ENCODE data around the gene ZNF83. TPM values are rescaled to one million over a fixed set of nuclear protein-coding genes. Genes with fewer than 3 reads are reported as not detected.
"Not testable (repeated sequence)": the region's sequence is repeated elsewhere in the genome, so short reads cannot be mapped to it uniquely, and the experiment has no call there.

ZNF83 gene
- total RNA-seq, 1 experiment from 2014 or later: 45.4 TPM

DNA sequence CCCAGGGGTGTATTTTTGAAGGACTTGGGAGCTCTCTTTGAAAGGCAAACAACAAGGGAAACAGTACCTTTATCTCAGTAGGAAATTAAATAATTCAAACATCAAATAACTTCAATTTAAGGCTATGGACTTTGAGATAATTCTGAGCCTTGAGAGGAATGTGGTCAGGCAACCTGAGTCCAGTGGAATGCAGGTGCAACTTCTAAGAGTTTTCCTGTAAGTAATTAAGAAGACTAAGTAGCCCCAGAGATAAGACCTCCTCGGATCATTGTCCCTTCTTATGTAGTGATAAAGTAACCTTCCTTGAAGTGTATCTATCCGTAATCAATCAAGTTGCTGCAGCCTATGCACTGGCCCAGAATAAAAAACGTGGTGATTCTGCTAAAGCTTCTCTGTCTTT, 38.9 kb downstream of the ZNF83 start:
- H3K27ac ChIP-seq (ENCODE audit: low read length): no peak overlapping the region
- no peak overlapping the region for H3K4me2 ChIP-seq (ENCODE audit: low read length)
- H3K36me3 ChIP-seq (ENCODE audit: low read depth, low read length): peaks cover 26% of the 10 kb centered on the region; the same call in 1 of the 2 replicates
- no peaks in the 10 kb centered on the region for H3K9me2 ChIP-seq (replicated peaks; ENCODE audit: low read length)
- ATAC-seq (no peak), DNase-seq (no peak)
- no peak for TF ChIP-seq EZH2phosphoT487 (IDR thresholded peaks at IDR 0.05; ENCODE audit: borderline replicate concordance, low read length)
- no peak for TF ChIP-seq EZH2 (IDR thresholded peaks at IDR 0.05; ENCODE audit: low read length, unreplicated experiment)
- TF ChIP-seq, protein P1, sequence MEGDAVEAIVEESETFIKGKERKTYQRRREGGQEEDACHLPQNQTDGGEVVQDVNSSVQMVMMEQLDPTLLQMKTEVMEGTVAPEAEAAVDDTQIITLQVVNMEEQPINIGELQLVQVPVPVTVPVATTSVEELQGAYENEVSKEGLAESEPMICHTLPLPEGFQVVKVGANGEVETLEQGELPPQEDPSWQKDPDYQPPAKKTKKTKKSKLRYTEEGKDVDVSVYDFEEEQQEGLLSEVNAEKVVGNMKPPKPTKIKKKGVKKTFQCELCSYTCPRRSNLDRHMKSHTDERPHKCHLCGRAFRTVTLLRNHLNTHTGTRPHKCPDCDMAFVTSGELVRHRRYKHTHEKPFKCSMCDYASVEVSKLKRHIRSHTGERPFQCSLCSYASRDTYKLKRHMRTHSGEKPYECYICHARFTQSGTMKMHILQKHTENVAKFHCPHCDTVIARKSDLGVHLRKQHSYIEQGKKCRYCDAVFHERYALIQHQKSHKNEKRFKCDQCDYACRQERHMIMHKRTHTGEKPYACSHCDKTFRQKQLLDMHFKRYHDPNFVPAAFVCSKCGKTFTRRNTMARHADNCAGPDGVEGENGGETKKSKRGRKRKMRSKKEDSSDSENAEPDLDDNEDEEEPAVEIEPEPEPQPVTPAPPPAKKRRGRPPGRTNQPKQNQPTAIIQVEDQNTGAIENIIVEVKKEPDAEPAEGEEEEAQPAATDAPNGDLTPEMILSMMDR (conservative IDR thresholded peaks at IDR 0.05; ENCODE audit: low read depth, low read length): no peak
- ChIA-PET CTCF (no interaction called here), POLR2A (ENCODE audit: unreplicated experiment) (no interaction called here)
- intact Hi-C loops (cut with micrococcal nuclease): no loop called here
- no TSS peak for BruUV-seq (replicated peaks)
- no peaks in the 10 kb centered on the region for H4K20me1 ChIP-seq (ENCODE audit: low read length)
- no peaks in the 10 kb centered on the region for H3F3A ChIP-seq (ENCODE audit: low read length, unreplicated experiment)
- H2AFZ ChIP-seq (ENCODE audit: low read length): no peak overlapping the region
- H3K4me1 ChIP-seq (ENCODE audit: insufficient read depth, low read length): peaks cover 11% of the 10 kb centered on the region; the same call in 1 of the 2 replicates
- peaks cover 23% of the 10 kb centered on the region for H3K9me3 ChIP-seq (ENCODE audit: low read length)
- H3K27me3 ChIP-seq (ENCODE audit: low read length): no peaks in the 10 kb centered on the region
- H3K79me2 ChIP-seq (ENCODE audit: low read length): no peaks in the 10 kb centered on the region
- no peak overlapping the region for H3K9ac ChIP-seq (ENCODE audit: low read length)
- no peak overlapping the region for H3K4me3 ChIP-seq (ENCODE audit: low read length)

DNA sequence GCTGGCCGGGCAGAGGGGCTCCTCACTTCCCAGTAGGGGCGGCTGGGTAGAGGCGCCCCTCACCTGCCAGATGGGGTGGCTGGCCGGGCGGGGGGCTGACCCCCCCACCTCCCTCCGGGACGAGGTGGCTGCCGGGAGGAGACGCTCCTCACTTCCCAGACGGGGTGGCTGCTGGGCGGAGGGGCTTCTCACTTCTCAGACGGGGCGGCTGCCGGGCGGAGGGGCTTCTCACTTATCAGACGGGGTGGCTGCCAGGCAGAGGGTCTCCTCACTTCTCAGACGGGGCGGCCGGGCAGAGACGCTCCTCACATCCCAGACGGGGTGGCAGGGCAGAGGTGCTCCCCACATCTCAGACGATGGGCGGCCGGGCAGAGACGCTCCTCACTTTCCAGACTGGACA, 44.7 kb downstream of the ZNF83 start:
- POLR2A ChIA-PET (ENCODE audit: unreplicated experiment); H2AFZ ChIP-seq (ENCODE audit: low read length): not testable (repeated sequence)

DNA sequence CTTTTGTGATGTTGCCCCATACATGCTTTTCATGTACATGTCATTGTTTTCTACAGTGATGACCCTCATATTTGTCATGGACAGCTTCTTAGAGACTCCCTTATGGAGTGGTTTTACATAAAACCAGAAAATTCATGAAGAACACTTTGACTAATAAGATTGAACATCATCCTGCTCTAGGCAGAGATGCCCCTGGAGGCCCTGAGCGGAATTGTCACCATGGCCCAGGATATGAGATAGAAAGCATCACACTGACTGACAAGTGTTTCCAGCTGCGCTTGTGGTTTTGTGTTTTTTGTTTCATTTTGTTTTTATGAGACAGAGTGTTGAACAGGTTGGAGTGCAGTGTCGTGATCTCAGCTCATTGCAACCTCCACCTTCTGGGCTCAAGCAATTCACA, 45.9 kb downstream of the ZNF83 start:
- CTCF ChIA-PET: no interaction called here

More for the DNA sequence above, 44.7 kb downstream of the ZNF83 start:
- H3K4me1 ChIP-seq (ENCODE audit: insufficient read depth, low read length); H3K4me3 ChIP-seq (ENCODE audit: low read length); H3K27me3 ChIP-seq (ENCODE audit: low read length); H3K79me2 ChIP-seq (ENCODE audit: low read length); H3K9me2 ChIP-seq (replicated peaks; ENCODE audit: low read length); H3F3A ChIP-seq (ENCODE audit: low read length, unreplicated experiment); DNase-seq; H3K4me2 ChIP-seq (ENCODE audit: low read length); CTCF ChIA-PET; BruUV-seq (replicated peaks); H3K27ac ChIP-seq (ENCODE audit: low read length); ATAC-seq; H4K20me1 ChIP-seq (ENCODE audit: low read length); H3K9ac ChIP-seq (ENCODE audit: low read length); intact Hi-C loops (cut with micrococcal nuclease): not testable (repeated sequence)
- Histone ChIP-seq H3K36me3 (ENCODE audit: low read depth, low read length) (peaks cover 32% of the 10 kb centered on the region; the same call in 1 of the 2 replicates), H3K9me3 (ENCODE audit: low read length) (peaks cover 23% of the 10 kb centered on the region)

More for the DNA sequence above, 45.9 kb downstream of the ZNF83 start:
- Histone ChIP-seq H3F3A (ENCODE audit: low read length, unreplicated experiment) (no peaks in the 10 kb centered on the region), H3K36me3 (ENCODE audit: low read depth, low read length) (peaks cover 31% of the 10 kb centered on the region; the same call in 1 of the 2 replicates), H3K79me2 (ENCODE audit: low read length) (no peaks in the 10 kb centered on the region), H3K9me2 (replicated peaks; ENCODE audit: low read length) (no peaks in the 10 kb centered on the region), H3K9ac (ENCODE audit: low read length) (no peak overlapping the region), H2AFZ (ENCODE audit: low read length) (no peak overlapping the region), H3K9me3 (ENCODE audit: low read length) (peaks cover 21% of the 10 kb centered on the region), H3K27me3 (ENCODE audit: low read length) (no peaks in the 10 kb centered on the region), H4K20me1 (ENCODE audit: low read length) (no peaks in the 10 kb centered on the region), H3K4me2 (ENCODE audit: low read length) (no peak overlapping the region), H3K27ac (ENCODE audit: low read length) (no peak overlapping the region), H3K4me1 (ENCODE audit: insufficient read depth, low read length) (no peaks in the 10 kb centered on the region), H3K4me3 (ENCODE audit: low read length) (no peak overlapping the region)
- POLR2A ChIA-PET (ENCODE audit: unreplicated experiment): no interaction called here
- ATAC-seq (no peak), DNase-seq (no peak)
- intact Hi-C loops (cut with micrococcal nuclease): no loop called here
- TF ChIP-seq EZH2phosphoT487 (IDR thresholded peaks at IDR 0.05; ENCODE audit: borderline replicate concordance, low read length): no peak
- TF ChIP-seq EZH2 (IDR thresholded peaks at IDR 0.05; ENCODE audit: low read length, unreplicated experiment): no peak
- TF ChIP-seq, protein P1 (conservative IDR thresholded peaks at IDR 0.05; ENCODE audit: low read depth, low read length): no peak
- BruUV-seq (replicated peaks): no TSS peak

All from PC-3 (cell line).